ENCODE data around the gene TGM3.

The TGM3 gene

DNA sequence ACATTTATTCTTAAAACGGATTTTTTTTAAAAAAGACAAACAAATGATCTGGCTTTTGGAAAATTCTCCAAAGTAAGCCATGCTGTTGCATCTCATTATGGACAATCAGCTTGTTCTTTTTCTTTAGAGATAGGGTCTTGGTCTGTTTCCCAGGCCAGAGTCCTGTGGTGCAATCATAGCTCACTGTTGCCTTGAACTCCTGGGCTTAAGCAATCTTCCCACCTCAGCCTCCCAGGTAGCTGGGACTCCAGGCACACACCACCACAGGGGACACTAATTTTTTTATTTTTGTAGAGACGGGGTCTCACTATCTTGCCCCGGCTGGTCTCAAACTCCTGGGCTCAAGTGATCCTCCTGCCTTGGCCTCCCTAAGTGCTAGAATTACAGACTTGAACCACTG is 45.9 kb upstream of the TGM3 start:
- peaks cover 19% of the 10 kb centered on the region for H3K4me1 ChIP-seq (ENCODE audit: control insufficient read depth, insufficient read depth, low read length)
- TF ChIP-seq ZNF121 (tag by site-specific recombination; IDR thresholded peaks at IDR 0.05) = 0 out of 2 replicates have a peak, but pooled peaks have one; percentile 60
- TF ChIP-seq ZNF473 (tag by site-specific recombination; IDR thresholded peaks at IDR 0.05) = no peak
- ChIA-PET POLR2A (no interaction called here), CTCF (interaction anchor here (0.6 to 1.7 kb wide), 4 partner anchors 13 to 1842 kb away, joined by 3 to 4 read pairs (median 3); no protein-coding TSS in a partner anchor)
- H3K4me3 ChIP-seq (ENCODE audit: low read depth, low read length) = no peak overlapping the region
- H3K36me3 ChIP-seq (ENCODE audit: control insufficient read depth in 2 of 2, insufficient read depth in 1 of 2, low read length in 2 of 2) = no peaks in the 10 kb centered on the region
- H3K9me3 ChIP-seq (ENCODE audit: control insufficient read depth, insufficient read depth, low read depth, low read length) = no peaks in the 10 kb centered on the region
- no peak overlapping the region for H3K27ac ChIP-seq (ENCODE audit: extremely low read depth, low read depth, low read length)

DNA sequence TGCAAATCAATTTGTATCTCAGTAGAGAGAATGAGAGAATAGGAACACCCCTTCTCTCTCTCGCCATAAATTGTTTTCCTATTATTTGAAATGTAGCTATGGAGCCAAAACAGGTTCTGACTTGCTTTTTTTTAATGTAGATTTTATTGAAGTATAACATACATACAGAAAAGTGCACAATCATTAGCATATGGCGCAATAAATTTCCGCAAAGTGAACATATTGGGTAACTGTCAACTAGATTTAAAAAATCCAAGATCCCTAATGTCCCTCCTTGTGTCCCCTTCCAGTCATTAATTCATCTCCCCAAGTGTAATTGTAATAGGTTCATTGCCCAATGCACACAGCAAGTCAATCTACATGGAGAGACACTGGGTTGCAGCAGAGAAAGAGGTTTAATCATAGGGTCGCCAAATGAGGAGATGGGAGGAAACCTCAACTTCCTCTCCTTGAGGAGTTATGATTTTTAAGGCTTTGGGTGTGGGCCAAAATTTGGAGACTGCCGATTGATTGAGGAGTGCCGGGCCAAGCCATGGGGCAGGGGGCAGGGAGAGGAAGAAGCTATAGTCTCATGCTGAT is 43.3 kb upstream of the TGM3 start:
- POLR2A ChIA-PET = no interaction called here

DNA sequence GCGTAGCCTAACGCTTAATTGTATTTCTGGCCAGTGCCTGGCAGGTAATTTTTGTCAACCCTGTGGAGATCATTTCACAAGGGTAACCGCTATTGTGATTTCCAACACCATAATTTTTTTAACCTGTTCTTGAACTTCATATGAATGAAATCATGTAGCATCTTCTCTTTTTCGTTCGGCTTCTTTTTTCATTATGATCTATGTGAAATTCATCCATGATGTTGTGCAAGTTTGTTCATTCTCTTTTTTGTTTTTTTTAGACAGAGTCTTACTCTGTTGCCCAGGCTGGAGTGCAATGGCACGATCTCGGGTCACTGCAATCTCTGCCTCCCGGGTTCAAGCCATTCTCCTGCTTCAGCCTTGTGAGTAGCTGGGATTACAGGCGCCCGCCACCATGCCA is 42.5 kb upstream of the TGM3 start:
- ChIA-PET POLR2A (no interaction called here), CTCF (no interaction called here)
- Histone ChIP-seq H3K9me3 (ENCODE audit: control insufficient read depth, insufficient read depth, low read depth, low read length) (no peaks in the 10 kb centered on the region), H3K4me1 (ENCODE audit: control insufficient read depth, insufficient read depth, low read length) (no peaks in the 10 kb centered on the region), H3K27ac (ENCODE audit: extremely low read depth, low read depth, low read length) (no peak overlapping the region), H3K4me3 (ENCODE audit: low read depth, low read length) (no peak overlapping the region), H3K36me3 (ENCODE audit: control insufficient read depth in 2 of 2, insufficient read depth in 1 of 2, low read length in 2 of 2) (no peaks in the 10 kb centered on the region)
- TF ChIP-seq, protein P1, sequence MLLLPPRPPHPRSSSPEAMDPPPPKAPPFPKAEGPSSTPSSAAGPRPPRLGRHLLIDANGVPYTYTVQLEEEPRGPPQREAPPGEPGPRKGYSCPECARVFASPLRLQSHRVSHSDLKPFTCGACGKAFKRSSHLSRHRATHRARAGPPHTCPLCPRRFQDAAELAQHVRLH (tag by site-specific recombination; IDR thresholded peaks at IDR 0.05) = no peak
- TF ChIP-seq, protein P2, sequence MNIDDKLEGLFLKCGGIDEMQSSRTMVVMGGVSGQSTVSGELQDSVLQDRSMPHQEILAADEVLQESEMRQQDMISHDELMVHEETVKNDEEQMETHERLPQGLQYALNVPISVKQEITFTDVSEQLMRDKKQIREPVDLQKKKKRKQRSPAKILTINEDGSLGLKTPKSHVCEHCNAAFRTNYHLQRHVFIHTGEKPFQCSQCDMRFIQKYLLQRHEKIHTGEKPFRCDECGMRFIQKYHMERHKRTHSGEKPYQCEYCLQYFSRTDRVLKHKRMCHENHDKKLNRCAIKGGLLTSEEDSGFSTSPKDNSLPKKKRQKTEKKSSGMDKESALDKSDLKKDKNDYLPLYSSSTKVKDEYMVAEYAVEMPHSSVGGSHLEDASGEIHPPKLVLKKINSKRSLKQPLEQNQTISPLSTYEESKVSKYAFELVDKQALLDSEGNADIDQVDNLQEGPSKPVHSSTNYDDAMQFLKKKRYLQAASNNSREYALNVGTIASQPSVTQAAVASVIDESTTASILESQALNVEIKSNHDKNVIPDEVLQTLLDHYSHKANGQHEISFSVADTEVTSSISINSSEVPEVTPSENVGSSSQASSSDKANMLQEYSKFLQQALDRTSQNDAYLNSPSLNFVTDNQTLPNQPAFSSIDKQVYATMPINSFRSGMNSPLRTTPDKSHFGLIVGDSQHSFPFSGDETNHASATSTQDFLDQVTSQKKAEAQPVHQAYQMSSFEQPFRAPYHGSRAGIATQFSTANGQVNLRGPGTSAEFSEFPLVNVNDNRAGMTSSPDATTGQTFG (tag by site-specific recombination; IDR thresholded peaks at IDR 0.05; ENCODE audit: borderline replicate concordance) = no peak
- TF ChIP-seq, protein P3, sequence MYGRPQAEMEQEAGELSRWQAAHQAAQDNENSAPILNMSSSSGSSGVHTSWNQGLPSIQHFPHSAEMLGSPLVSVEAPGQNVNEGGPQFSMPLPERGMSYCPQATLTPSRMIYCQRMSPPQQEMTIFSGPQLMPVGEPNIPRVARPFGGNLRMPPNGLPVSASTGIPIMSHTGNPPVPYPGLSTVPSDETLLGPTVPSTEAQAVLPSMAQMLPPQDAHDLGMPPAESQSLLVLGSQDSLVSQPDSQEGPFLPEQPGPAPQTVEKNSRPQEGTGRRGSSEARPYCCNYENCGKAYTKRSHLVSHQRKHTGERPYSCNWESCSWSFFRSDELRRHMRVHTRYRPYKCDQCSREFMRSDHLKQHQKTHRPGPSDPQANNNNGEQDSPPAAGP (tag by site-specific recombination; IDR thresholded peaks at IDR 0.05) = no peak
- no peak for TF ChIP-seq ZNF549 (tag by site-specific recombination; IDR thresholded peaks at IDR 0.05)
- no peak for TF ChIP-seq ZNF221 (tag by site-specific recombination; IDR thresholded peaks at IDR 0.05; ENCODE audit: borderline replicate concordance)
- TF ChIP-seq ZNF843 (tag by site-specific recombination; IDR thresholded peaks at IDR 0.05) = no peak
- TF ChIP-seq, protein P4, sequence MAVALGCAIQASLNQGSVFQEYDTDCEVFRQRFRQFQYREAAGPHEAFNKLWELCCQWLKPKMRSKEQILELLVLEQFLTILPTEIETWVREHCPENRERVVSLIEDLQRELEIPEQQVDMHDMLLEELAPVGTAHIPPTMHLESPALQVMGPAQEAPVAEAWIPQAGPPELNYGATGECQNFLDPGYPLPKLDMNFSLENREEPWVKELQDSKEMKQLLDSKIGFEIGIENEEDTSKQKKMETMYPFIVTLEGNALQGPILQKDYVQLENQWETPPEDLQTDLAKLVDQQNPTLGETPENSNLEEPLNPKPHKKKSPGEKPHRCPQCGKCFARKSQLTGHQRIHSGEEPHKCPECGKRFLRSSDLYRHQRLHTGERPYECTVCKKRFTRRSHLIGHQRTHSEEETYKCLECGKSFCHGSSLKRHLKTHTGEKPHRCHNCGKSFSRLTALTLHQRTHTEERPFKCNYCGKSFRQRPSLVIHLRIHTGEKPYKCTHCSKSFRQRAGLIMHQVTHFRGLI (tag by site-specific recombination; IDR thresholded peaks at IDR 0.05) = no peak
- TF ChIP-seq ZNF394 (tag by site-specific recombination; IDR thresholded peaks at IDR 0.05; ENCODE audit: borderline replicate concordance) = no peak
- TF ChIP-seq ZNF626 (tag by site-specific recombination; IDR thresholded peaks at IDR 0.05) = no peak
- TF ChIP-seq ZNF16 (tag by site-specific recombination; IDR thresholded peaks at IDR 0.05; ENCODE audit: low read depth) = no peak

More for the DNA sequence above, 43.3 kb upstream of the TGM3 start:
- CTCF ChIA-PET = interaction anchor here (0.6 kb wide), 1 partner anchor 26 kb away, joined by 3 read pairs; no protein-coding TSS in a partner anchor
- Histone ChIP-seq H3K9me3 (ENCODE audit: control insufficient read depth, insufficient read depth, low read depth, low read length) (no peaks in the 10 kb centered on the region), H3K27ac (ENCODE audit: extremely low read depth, low read depth, low read length) (no peak overlapping the region), H3K4me1 (ENCODE audit: control insufficient read depth, insufficient read depth, low read length) (no peaks in the 10 kb centered on the region), H3K4me3 (ENCODE audit: low read depth, low read length) (no peak overlapping the region), H3K36me3 (ENCODE audit: control insufficient read depth in 2 of 2, insufficient read depth in 1 of 2, low read length in 2 of 2) (no peaks in the 10 kb centered on the region)
- TF ChIP-seq ZNF510 (tag by site-specific recombination; IDR thresholded peaks at IDR 0.05; ENCODE audit: insufficient replicate concordance) (no peak), ZNF596 (tag by site-specific recombination; IDR thresholded peaks at IDR 0.05) (no peak), ZNF423 (tag by site-specific recombination; IDR thresholded peaks at IDR 0.05) (no peak), ZNF76 (tag by site-specific recombination; IDR thresholded peaks at IDR 0.05; ENCODE audit: borderline replicate concordance, low read depth) (no peak), ZNF341 (tag by site-specific recombination; IDR thresholded peaks at IDR 0.05; ENCODE audit: low read depth) (no peak), ZNF433 (tag by site-specific recombination; IDR thresholded peaks at IDR 0.05; ENCODE audit: low read depth) (no peak), SP3 (tag by site-specific recombination; IDR thresholded peaks at IDR 0.05) (no peak), ZNF16 (tag by site-specific recombination; IDR thresholded peaks at IDR 0.05; ENCODE audit: low read depth) (no peak), ZNF558 (tag by site-specific recombination; IDR thresholded peaks at IDR 0.05) (no peak), ZSCAN23 (tag by site-specific recombination; IDR thresholded peaks at IDR 0.05) (no peak), ZBTB1 (tag by site-specific recombination; IDR thresholded peaks at IDR 0.05) (no peak)
- TF ChIP-seq, protein P5, sequence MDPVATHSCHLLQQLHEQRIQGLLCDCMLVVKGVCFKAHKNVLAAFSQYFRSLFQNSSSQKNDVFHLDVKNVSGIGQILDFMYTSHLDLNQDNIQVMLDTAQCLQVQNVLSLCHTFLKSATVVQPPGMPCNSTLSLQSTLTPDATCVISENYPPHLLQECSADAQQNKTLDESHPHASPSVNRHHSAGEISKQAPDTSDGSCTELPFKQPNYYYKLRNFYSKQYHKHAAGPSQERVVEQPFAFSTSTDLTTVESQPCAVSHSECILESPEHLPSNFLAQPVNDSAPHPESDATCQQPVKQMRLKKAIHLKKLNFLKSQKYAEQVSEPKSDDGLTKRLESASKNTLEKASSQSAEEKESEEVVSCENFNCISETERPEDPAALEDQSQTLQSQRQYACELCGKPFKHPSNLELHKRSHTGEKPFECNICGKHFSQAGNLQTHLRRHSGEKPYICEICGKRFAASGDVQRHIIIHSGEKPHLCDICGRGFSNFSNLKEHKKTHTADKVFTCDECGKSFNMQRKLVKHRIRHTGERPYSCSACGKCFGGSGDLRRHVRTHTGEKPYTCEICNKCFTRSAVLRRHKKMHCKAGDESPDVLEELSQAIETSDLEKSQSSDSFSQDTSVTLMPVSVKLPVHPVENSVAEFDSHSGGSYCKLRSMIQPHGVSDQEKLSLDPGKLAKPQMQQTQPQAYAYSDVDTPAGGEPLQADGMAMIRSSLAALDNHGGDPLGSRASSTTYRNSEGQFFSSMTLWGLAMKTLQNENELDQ (tag by site-specific recombination; IDR thresholded peaks at IDR 0.05; ENCODE audit: low read depth) = no peak
- TF ChIP-seq, protein P6, sequence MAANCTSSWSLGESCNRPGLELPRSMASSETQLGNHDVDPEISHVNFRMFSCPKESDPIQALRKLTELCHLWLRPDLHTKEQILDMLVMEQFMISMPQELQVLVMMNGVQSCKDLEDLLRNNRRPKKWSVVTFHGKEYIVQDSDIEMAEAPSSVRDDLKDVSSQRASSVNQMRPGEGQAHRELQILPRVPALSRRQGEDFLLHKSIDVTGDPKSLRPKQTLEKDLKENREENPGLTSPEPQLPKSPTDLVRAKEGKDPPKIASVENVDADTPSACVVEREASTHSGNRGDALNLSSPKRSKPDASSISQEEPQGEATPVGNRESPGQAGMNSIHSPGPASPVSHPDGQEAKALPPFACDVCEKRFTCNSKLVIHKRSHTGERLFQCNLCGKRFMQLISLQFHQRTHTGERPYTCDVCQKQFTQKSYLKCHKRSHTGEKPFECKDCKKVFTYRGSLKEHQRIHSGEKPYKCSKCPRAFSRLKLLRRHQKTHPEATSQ (tag by site-specific recombination; IDR thresholded peaks at IDR 0.05) = no peak

Data from HEK293 (cell line).